A673 (cell line): ENCODE data around the gene FIBP.

Source experiments
- CTCF ChIP-seq: fragments of 300-800, 200-600 bp; sonication (generic); conservative IDR thresholded peaks from 2 replicates; pipeline ENCODE4 v1.5.1; 2017; ENCODE audit warnings: low read depth, mild to moderate bottlenecking, antibody characterized with exemption, low read length, moderate library complexity, mixed read lengths
- EZH2 ChIP-seq: fragments of 200-600 bp; sonication (generic); IDR thresholded peaks from 2 replicates; pipeline ENCODE4 v1.6.1; 2017; ENCODE audit warnings: borderline replicate concordance, low read depth, mild to moderate bottlenecking, mixed read lengths, antibody characterized with exemption, low read length; ENCODE audit not compliant: poor library complexity, severe bottlenecking

- TF ChIP-seq EZH2, result no peak
- TF ChIP-seq CTCF, result peak; percentile 99
These were observed 27.8 kb downstream of the FIBP start, which contains the start of gene MUS81 for GRCh38 chr11:65860278-65861164.
